ENCODE measurements around the gene SLC38A8. TPM values are rescaled to one million over a fixed set of nuclear protein-coding genes. Genes with fewer than 3 reads are reported as not detected.

Gene SLC38A8
- total and polyA plus RNA-seq, 4 donors = 1.2 TPM; not detected in 3

DNA sequence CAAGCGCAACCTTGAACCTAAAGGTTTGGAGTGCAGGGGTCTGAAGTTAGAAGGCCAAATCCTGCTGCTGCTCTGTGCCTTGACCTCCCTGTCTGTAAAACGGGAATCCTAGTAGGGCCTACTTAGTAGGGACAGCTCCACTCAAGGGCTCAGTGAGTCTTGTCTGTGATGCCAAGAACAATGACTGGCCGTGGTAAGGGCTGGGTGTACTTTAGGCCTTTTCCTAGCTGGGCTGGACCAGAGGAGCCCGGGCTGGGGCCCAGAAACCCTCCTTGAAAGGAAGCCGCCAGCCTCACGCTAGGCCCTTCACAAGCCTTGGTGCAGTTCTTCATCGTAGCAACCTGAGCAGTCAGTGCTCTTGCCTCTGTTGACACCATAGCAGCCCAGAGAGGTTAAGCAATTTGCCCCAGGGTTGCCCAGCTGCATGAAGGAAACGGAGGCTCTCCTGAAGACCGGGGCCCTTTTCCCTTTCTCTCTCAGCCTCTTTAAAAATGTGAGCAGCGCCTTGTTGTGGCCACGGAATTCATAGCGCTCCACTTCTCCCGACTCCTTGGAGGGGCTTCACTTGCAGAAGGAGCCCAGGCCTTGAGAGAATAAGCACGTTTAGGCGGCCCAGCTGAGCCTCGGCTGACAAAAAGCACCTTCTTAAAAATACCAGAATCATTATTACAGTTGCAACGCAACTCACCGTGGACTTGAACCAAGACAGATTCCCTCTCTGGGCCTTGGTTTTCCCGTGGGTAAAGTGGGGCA lies 70.2 kb downstream of the SLC38A8 start:
- DNase-seq = no peak
- ATAC-seq (ENCODE audit: insufficient read depth, low FRiP score) = no peak
- WGBS, 2 donors = 85 to 87% methylated on average over 19 of the region's 19 CpGs
- Histone ChIP-seq H3K4me1 (ENCODE audit: control insufficient read depth in 5 of 5, insufficient read depth in 5 of 5, low read length in 5 of 5) (no peaks in the 10 kb centered on the region), H3K4me3 (no peak overlapping the region), H3K9ac (ENCODE audit: insufficient read depth in 1 of 2, low read length in 2 of 2) (no peak overlapping the region), H3K27me3 (ENCODE audit: control insufficient read depth in 3 of 3, insufficient read depth in 3 of 3, low read length in 2 of 3) (peaks cover 0 to 15% (median 7%) of the 10 kb centered on the region in 3 donors), H3K27ac (ENCODE audit: low read depth in 1 of 2, low read length in 1 of 2) (no peak overlapping the region), H3K9me3 (ENCODE audit: control insufficient read depth in 4 of 4, insufficient read depth in 3 of 4, low read length in 3 of 4) (peaks cover 0 to under 1% (median 0%) of the 10 kb centered on the region in 4 donors), H3K36me3 (ENCODE audit: control insufficient read depth in 4 of 4, insufficient read depth in 4 of 4, low read length in 4 of 4) (no peaks in the 10 kb centered on the region)
- TF ChIP-seq, protein P1, sequence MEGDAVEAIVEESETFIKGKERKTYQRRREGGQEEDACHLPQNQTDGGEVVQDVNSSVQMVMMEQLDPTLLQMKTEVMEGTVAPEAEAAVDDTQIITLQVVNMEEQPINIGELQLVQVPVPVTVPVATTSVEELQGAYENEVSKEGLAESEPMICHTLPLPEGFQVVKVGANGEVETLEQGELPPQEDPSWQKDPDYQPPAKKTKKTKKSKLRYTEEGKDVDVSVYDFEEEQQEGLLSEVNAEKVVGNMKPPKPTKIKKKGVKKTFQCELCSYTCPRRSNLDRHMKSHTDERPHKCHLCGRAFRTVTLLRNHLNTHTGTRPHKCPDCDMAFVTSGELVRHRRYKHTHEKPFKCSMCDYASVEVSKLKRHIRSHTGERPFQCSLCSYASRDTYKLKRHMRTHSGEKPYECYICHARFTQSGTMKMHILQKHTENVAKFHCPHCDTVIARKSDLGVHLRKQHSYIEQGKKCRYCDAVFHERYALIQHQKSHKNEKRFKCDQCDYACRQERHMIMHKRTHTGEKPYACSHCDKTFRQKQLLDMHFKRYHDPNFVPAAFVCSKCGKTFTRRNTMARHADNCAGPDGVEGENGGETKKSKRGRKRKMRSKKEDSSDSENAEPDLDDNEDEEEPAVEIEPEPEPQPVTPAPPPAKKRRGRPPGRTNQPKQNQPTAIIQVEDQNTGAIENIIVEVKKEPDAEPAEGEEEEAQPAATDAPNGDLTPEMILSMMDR (IDR thresholded peaks at IDR 0.05; ENCODE audit: control extremely low read depth, extremely low read depth) = no peak

- Histone ChIP-seq H3K4me1 (ENCODE audit: control insufficient read depth in 5 of 5, insufficient read depth in 5 of 5, low read length in 5 of 5) (no peaks in the 10 kb centered on the region), H3K36me3 (ENCODE audit: control insufficient read depth in 4 of 4, insufficient read depth in 4 of 4, low read length in 4 of 4) (no peaks in the 10 kb centered on the region), H3K4me3 (no peak overlapping the region), H3K9ac (ENCODE audit: insufficient read depth in 1 of 2, low read length in 2 of 2) (no peak overlapping the region), H3K27me3 (ENCODE audit: control insufficient read depth in 3 of 3, insufficient read depth in 3 of 3, low read length in 2 of 3) (peaks cover 0 to 15% (median 7%) of the 10 kb centered on the region in 3 donors), H3K27ac (ENCODE audit: low read depth in 1 of 2, low read length in 1 of 2) (no peak overlapping the region), H3K9me3 (ENCODE audit: control insufficient read depth in 4 of 4, insufficient read depth in 3 of 4, low read length in 3 of 4) (no peaks in the 10 kb centered on the region)
- DNase-seq = no peak
- no peak for ATAC-seq (ENCODE audit: insufficient read depth, low FRiP score)
- TF ChIP-seq, protein P1 (IDR thresholded peaks at IDR 0.05; ENCODE audit: control extremely low read depth, extremely low read depth) = no peak
- whole genome bisulfite sequencing, 2 donors = 70 to 82% methylated on average over 27 of the region's 27 CpGs
Observed at GRCh38 chr16:83971165-83972130, 71.1 kb downstream of the SLC38A8 start.

DNA sequence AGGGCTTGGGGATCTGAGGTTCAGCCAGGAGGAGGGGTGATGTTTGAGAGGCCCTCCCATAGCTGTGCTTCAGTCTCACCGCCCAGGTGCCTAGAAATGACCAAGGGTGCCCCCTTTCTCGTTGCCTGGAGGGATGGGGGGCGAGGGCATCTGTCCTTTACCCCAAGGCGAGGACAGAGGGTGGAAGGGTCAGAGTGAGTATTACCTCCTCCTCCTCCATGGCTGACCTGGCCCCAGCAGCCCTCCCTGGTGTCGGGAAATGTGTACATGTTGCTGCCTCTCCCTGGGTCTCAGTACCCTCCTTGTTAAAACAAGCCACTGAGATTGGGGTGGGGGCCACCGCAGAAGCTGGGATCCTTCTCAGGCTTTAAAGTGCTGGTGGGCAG lies 72.2 kb downstream of the SLC38A8 start:
- TF ChIP-seq, protein P1 (IDR thresholded peaks at IDR 0.05; ENCODE audit: control extremely low read depth, extremely low read depth) = no peak
- H3K27me3 ChIP-seq (ENCODE audit: control insufficient read depth in 3 of 3, insufficient read depth in 3 of 3, low read length in 2 of 3) = peaks cover 0 to 15% (median 7%) of the 10 kb centered on the region in 3 donors
- no peaks in the 10 kb centered on the region for H3K9me3 ChIP-seq (ENCODE audit: control insufficient read depth in 4 of 4, insufficient read depth in 3 of 4, low read length in 3 of 4)
- H3K27ac ChIP-seq (ENCODE audit: low read depth in 1 of 2, low read length in 1 of 2) = no peak overlapping the region
- DNase-seq = no peak
- H3K4me3 ChIP-seq = no peak overlapping the region
- WGBS, 2 donors = 74 to 83% methylated on average over 6 of the region's 6 CpGs
- ATAC-seq (ENCODE audit: insufficient read depth, low FRiP score) = no peak
- no peaks in the 10 kb centered on the region for H3K4me1 ChIP-seq (ENCODE audit: control insufficient read depth in 5 of 5, insufficient read depth in 5 of 5, low read length in 5 of 5)
- peaks cover 0 to 6% (median 0%) of the 10 kb centered on the region in 4 donors for H3K36me3 ChIP-seq (ENCODE audit: control insufficient read depth in 4 of 4, insufficient read depth in 4 of 4, low read length in 4 of 4)
- no peak overlapping the region for H3K9ac ChIP-seq (ENCODE audit: insufficient read depth in 1 of 2, low read length in 2 of 2)

Measured in lung (tissue), 12 donors.